GM10266 (cell line): ENCODE results near the gene NAV3.

Experiments used
- DNase-seq: peaks from one replicate; pipeline ENCODE4 v3.0.0; 2012; ENCODE audit errors: extremely low spot score
- TF ChIP-seq, protein P1 (sequence below): IDR thresholded peaks from 2 replicates; pipeline ENCODE4 v1.5.1; 2012; ENCODE audit warnings: mild to moderate bottlenecking, low read depth; ENCODE audit not compliant: control insufficient read depth, insufficient read depth; ENCODE audit errors: missing control alignments

The NAV3 gene

GRCh38 chr12:77968021-77968420, 137.3 kb downstream of the NAV3 start:
- no peak for DNase-seq
- TF ChIP-seq, protein P1, sequence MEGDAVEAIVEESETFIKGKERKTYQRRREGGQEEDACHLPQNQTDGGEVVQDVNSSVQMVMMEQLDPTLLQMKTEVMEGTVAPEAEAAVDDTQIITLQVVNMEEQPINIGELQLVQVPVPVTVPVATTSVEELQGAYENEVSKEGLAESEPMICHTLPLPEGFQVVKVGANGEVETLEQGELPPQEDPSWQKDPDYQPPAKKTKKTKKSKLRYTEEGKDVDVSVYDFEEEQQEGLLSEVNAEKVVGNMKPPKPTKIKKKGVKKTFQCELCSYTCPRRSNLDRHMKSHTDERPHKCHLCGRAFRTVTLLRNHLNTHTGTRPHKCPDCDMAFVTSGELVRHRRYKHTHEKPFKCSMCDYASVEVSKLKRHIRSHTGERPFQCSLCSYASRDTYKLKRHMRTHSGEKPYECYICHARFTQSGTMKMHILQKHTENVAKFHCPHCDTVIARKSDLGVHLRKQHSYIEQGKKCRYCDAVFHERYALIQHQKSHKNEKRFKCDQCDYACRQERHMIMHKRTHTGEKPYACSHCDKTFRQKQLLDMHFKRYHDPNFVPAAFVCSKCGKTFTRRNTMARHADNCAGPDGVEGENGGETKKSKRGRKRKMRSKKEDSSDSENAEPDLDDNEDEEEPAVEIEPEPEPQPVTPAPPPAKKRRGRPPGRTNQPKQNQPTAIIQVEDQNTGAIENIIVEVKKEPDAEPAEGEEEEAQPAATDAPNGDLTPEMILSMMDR = no peak

DNA sequence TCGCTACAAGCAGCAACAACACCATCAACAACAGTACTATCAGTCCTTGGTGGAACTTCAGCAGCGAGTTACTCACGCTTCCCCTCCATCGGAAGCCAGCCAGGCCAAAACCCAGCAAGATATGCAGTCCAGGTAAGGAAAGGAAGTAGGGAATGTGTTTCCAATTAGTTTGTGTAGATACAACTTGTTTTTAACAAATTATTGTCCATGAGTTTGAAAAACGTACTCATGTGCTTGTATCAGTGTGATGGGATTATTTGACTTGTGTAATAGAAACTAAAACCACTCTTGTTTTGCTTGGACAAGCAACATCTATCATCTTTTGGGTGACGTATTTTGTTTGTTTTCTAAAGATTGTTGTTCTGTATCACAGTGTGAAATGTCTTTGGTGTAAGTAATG, 137.9 kb downstream of the NAV3 start:
- TF ChIP-seq, protein P1 = no peak
- DNase-seq = no peak

- DNase-seq = no peak
- TF ChIP-seq, protein P1 = no peak
Measured at GRCh38 chr12:77973579-77973978, 142.9 kb downstream of the NAV3 start.

GRCh38 chr12:77974645-77975044, 144.0 kb downstream of the NAV3 start:
- DNase-seq = no peak
- TF ChIP-seq, protein P1 = no peak

DNA sequence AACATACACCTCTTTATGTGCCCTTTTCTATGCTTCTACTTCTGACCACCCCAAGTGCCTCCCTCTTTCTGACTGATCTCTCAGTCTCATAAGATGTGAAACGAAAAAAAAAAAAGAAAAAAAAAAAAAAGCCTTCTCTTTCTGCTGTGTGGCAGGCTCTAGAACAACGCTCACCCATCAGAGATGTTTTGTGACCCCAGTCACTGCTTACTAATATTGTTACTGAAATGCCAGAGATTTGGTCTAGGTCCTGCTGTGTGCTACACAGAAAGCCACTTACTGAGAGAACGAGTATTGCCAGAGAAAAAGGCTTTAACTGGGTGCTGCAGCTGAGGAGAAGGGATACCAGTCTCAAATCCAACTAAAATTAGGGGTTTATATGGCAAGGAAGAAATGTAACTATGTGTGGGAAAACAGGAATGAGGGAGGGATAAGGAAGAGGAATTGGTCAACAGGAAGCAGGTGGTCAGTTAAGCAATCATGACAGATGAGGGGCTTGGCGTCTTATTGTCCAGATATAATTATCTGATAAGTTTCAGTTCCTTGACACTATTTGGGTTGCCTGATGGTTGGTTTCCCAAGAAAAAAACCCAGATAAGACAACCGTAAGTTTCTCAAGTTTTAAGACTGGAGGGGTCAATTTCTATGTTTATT, 149.0 kb downstream of the NAV3 start:
- TF ChIP-seq, protein P1 = no peak
- no peak for DNase-seq

GRCh38 chr12:77980782-77981181, 150.1 kb downstream of the NAV3 start:
- TF ChIP-seq, protein P1 = no peak
- no peak for DNase-seq

DNA sequence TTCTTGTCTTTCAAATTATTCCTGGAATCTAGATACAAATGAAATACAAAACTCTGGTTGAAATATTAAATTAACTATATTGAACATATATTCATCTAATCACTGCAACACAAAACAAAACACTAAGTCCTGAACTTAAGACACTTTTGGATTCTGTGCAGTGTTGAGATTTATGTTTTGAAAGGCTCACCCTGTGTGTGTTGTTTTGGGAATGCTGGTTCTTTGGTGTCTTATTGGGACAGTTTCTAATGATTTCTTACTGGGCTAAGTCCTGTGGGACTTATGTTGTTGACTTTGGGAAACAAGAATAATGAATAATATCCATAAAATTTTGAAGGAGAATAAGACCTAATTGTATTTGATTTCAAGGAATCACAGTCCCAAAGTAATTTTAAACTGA, 153.2 kb downstream of the NAV3 start:
- no peak for DNase-seq
- TF ChIP-seq, protein P1 = no peak
